WERI-Rb-1 (cell line): ENCODE results near the gene PRODH.
"Not testable (repeated sequence)": the region's sequence is repeated elsewhere in the genome, so short reads cannot be mapped to it uniquely, and the experiment has no call there.

Source experiments
- DNase-seq: peaks from one replicate; pipeline ENCODE4 v3.0.0-alpha.2; 2020
- H3K27ac ChIP-seq: fragments of 250-450 bp; sonication (Bioruptor Pico); 2 replicates; pipeline ENCODE4 v1.5.1; 2020; ENCODE audit warnings: mild to moderate bottlenecking, moderate library complexity
- H3K27me3 ChIP-seq: fragments of 250-450 bp; sonication (Bioruptor Pico); 2 replicates; pipeline ENCODE4 v1.5.1; 2021; ENCODE audit warnings: mild to moderate bottlenecking, low read depth, moderate library complexity; ENCODE audit not compliant: insufficient read depth, severe bottlenecking
- H3K36me3 ChIP-seq: fragments of 250-450 bp; sonication (Bioruptor Pico); 2 replicates; pipeline ENCODE4 v1.5.1; 2020; ENCODE audit warnings: mild to moderate bottlenecking, moderate library complexity
- H3K4me3 ChIP-seq: 2 replicates; pipeline ENCODE4 v1.5.1; 2011; ENCODE audit warnings: low read depth, mild to moderate bottlenecking, control low read depth, low read length
- H3K9me3 ChIP-seq: fragments of 250-450 bp; sonication (Bioruptor Pico); 2 replicates; pipeline ENCODE4 v1.5.1; 2021; ENCODE audit warnings: mild to moderate bottlenecking, moderate library complexity; ENCODE audit not compliant: severe bottlenecking
- TF ChIP-seq, protein P1 (sequence below): IDR thresholded peaks from 2 replicates; pipeline ENCODE4 v1.5.1; 2011; ENCODE audit warnings: low read depth, mild to moderate bottlenecking, control low read depth, inconsistent platforms, low read length

PRODH gene

DNA sequence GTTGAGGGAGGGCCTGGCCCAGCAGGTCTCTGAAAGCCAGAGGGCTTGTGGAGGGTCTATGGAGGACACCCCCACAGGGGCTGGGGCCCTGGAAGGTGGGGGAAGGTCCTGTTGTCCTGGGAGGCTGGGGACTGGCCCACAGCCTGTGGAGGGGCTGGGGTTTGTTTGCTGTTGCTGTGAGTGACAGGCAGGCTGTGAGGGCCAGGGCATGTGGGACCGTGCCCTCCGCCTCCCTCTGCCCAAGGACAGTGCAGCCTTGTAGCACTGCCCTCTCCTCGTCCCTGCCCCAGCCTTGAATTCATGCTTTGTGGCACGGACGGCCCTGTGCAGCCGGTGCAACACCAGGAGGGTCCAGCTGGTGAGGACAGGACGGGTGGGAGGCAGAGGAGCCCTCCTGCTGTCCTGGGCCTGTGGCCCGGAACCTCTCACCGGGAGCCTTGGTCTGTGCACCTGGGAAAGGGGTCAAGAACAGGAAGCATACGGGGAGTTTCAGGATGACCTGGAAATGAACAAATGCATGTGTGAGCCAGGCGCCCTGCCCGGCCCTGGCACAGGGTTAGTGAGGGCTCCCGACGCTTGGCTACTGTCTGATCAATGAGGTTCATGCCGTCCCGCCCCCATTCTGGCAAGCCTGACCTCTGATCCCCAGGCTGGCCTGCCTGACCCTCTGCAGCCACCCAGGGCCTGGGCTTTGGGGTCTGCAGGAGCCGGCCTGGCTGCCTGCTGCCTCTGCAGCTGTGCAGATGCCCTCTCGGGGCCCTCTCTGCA lies 37.4 kb upstream of the PRODH start:
- no peak for DNase-seq
- H3K4me3 ChIP-seq = no peak overlapping the region
- H3K27ac ChIP-seq = no peak overlapping the region
- TF ChIP-seq, protein P1, sequence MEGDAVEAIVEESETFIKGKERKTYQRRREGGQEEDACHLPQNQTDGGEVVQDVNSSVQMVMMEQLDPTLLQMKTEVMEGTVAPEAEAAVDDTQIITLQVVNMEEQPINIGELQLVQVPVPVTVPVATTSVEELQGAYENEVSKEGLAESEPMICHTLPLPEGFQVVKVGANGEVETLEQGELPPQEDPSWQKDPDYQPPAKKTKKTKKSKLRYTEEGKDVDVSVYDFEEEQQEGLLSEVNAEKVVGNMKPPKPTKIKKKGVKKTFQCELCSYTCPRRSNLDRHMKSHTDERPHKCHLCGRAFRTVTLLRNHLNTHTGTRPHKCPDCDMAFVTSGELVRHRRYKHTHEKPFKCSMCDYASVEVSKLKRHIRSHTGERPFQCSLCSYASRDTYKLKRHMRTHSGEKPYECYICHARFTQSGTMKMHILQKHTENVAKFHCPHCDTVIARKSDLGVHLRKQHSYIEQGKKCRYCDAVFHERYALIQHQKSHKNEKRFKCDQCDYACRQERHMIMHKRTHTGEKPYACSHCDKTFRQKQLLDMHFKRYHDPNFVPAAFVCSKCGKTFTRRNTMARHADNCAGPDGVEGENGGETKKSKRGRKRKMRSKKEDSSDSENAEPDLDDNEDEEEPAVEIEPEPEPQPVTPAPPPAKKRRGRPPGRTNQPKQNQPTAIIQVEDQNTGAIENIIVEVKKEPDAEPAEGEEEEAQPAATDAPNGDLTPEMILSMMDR = no peak
- H3K36me3 ChIP-seq = no peaks in the 10 kb centered on the region; the same call in 1 of the 2 replicates
- H3K27me3 ChIP-seq = no peaks in the 10 kb centered on the region
- no peaks in the 10 kb centered on the region for H3K9me3 ChIP-seq

DNA sequence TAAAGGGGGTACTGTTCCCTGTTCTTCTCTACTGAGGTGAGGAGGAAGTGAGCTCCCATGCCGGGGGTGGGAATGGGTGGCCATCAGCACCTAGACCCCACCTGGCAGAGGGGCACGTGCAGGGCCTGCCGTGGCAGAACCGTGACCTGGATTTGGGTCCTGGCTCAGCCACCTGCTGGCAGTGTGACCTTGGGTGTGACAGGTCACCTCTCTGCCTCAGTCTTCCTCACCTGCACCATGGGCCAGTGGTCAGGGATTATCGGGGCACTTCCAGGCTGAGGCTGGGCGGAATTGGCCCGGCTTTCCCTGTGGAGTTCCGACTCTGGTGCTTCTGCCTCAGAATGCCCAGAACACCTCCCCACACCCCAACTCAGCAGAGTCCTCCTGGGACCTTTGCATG lies 36.5 kb upstream of the PRODH start:
- not testable (repeated sequence) for H3K36me3 ChIP-seq, H3K27ac ChIP-seq, H3K9me3 ChIP-seq, H3K27me3 ChIP-seq, DNase-seq, H3K4me3 ChIP-seq

DNA sequence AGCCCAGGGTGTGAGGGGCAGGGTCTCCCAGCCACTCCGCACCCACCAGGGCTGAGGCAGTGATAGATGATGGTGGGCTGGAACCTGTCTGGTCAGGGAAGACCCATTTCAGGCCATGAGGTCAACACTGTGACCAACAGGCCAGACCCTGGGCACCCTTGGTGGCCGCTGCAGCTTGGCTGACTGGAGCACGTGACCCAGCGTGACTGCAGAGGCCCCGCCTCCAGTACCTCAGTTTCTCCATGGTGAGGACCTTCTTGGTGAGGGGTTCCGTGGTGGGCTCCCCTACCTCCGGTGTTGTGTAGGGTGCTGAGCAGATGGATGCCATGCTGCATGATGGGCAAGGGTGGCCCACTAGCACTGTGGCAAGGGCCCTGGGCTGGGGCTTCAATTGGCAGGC lies 35.9 kb upstream of the PRODH start:
- not testable (repeated sequence) for DNase-seq, H3K36me3 ChIP-seq, H3K4me3 ChIP-seq, H3K27ac ChIP-seq, H3K9me3 ChIP-seq, H3K27me3 ChIP-seq

DNA sequence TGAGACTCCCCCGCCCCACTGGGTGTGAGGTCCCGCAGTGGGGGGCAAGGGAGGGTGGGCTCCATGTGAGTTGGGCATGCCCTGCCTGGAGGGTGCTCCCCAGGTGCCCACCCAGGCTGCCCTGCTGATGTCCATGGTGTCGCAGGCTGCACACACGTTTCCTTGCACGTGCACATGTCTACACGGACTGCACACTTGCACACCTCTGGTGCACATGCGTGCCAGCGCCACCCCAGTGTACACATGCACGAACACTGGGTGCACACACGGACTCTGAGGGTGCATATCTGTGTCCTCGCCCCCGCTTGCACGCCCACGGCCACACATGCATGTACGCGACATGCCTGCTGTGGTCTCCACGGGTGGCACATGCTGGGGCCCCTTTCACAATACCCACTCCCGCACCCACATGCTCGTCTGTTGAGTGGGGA lies 35.2 kb upstream of the PRODH start:
- Histone ChIP-seq H3K36me3 (no peaks in the 10 kb centered on the region), H3K9me3 (no peaks in the 10 kb centered on the region), H3K4me3 (peak overlapping the region; percentile 75), H3K27me3 (no peaks in the 10 kb centered on the region), H3K27ac (no peak overlapping the region)
- TF ChIP-seq, protein P1 = no peak
- DNase-seq = no peak

DNA sequence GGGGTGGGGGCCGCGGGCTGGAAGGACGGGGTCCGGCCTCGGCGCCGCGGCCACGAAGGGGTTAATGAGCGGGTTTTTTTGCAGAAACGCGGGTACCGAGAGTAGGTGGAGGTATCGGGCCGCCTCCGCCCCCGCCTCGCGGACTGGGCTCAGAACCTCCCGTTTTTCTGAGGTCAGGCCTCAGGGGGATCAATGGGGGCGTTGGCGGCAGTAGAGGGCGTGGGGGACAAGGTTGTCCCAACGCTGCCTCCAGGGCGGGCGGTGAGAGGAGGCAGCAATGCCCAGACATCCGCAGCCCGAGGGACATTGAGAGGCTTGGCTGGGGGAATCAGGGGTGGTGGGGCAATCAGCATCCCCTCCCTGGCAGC lies 34.8 kb upstream of the PRODH start:
- TF ChIP-seq, protein P1 = no peak
- peak overlapping the region; percentile 93 for H3K27ac ChIP-seq
- H3K4me3 ChIP-seq = peak overlapping the region; percentile 75
- no peak for DNase-seq
- no peaks in the 10 kb centered on the region for H3K36me3 ChIP-seq
- no peaks in the 10 kb centered on the region for H3K9me3 ChIP-seq
- H3K27me3 ChIP-seq = no peaks in the 10 kb centered on the region

DNA sequence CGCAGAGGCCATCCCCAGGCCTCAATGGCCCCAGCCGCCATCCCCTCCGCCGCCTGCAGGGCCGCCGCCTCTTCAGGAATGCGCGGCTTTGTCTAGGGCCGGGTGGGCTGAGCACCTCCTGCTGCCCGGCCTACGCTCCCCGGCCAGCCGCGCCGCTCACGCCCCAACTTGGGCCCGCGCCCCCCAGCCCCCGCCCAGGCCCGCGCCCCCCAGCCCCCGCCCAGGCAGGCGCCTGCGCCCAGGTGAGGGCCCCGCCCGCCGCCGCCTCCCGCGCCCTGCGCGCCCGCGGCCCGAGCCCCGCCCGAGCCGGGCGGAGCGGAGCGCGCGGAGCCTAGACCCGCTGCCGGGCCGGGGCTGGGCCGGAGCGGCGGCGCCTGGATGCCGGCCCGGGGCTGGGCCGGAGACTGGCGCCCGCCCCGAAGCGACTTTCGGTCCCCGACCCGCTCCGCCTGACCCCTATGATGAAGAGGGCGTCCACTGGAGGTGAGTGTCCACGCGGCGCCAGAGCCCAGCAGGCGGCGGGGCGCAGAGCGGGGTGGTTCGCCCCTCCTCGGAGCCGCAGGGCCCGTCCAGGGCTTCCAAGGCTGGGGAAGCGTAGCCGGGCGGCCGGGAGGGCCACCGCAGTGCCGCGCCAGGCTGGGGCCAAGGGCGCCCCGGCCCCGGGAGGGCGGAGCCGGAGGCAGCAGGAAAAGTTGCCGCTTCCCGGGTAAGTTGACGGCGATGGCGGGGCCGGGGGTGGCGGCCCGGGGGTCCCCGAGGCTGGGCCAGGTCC lies 34.3 kb upstream of the PRODH start:
- peak overlapping the region; percentile 75 for H3K4me3 ChIP-seq
- TF ChIP-seq, protein P1 = peak; percentile 28
- peak; percentile 61 for DNase-seq
- H3K27ac ChIP-seq = peak overlapping the region; percentile 93
- no peaks in the 10 kb centered on the region for H3K27me3 ChIP-seq
- no peaks in the 10 kb centered on the region for H3K9me3 ChIP-seq
- H3K36me3 ChIP-seq = no peaks in the 10 kb centered on the region

DNA sequence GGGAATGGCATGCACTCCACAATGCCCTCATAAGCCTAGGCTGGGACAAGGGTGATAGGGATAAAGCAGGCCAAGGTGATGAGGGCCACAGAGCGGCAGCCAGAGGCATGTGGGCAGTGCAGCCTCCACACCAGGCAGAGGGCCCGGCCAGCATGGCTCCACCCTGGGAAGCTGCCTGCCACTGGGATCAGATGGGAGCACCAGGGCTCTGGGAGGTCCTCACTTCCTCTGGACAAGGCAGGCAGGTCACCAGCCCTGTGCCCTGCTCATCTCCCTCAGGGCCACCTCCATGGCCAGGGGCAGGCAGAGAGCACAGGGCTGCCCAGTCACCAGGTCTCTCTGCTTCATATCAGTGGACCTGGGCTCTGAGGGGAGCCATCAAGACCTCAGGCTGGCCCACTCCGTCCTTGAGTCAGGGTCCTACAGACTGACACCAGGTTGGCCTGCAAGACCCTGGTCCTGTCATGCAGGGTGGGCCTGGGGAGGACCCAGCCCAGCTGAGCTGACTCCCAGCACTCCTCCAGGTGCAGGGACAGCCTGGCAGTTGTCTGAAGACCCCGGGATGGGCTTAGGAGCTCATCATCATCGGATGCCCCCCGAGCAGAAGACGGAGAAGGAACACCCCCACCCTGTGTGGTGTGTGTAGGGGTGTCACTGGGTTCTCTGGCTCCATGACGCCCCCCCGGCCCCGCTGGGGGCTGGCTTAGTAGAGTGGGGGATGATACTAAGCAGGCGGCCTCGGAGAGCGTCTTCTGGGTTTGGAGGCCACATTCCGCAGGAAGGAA lies 33.3 kb upstream of the PRODH start:
- H3K36me3 ChIP-seq, H3K4me3 ChIP-seq, DNase-seq, H3K9me3 ChIP-seq, H3K27me3 ChIP-seq: not testable (repeated sequence)
- H3K27ac ChIP-seq = peak overlapping the region; percentile 53
